ENCODE results near the gene POLR3H. TPM values are rescaled to one million over a fixed set of nuclear protein-coding genes. Genes with fewer than 3 reads are reported as not detected.

The POLR3H gene
- polyA plus RNA-seq, 3 donors: 9.4 to 19.0 (median 10.4) TPM

GRCh38 chr22:41550952-41551491 is 6.8 kb upstream of the POLR3H start:
- H3K4me3 ChIP-seq (replicated peaks in 1 of 3; ENCODE audit: low read depth in 2 of 3, low read length in 3 of 3): no peak overlapping the region
- Mint-ChIP-seq H3K9me3 (peaks cover 0 to 5% (median 0%) of the 10 kb centered on the region in 7 donors), H3K4me1 (no peaks in the 10 kb centered on the region), H3K4me3 (no peak overlapping the region), H3K27me3 (ENCODE audit: low read depth in 3 of 3) (peaks cover 11 to 15% (median 12%) of the 10 kb centered on the region in 3 donors), H3K36me3 (no peaks in the 10 kb centered on the region), H3K27ac (no peak overlapping the region)
- H2AFZ ChIP-seq (ENCODE audit: insufficient read depth, low read depth, low read length, poor library complexity, severe bottlenecking): no peak overlapping the region
- WGBS (ENCODE audit: insufficient coverage): 97% methylated on average over 11 of the region's 12 CpGs
- TF ChIP-seq, protein P1, sequence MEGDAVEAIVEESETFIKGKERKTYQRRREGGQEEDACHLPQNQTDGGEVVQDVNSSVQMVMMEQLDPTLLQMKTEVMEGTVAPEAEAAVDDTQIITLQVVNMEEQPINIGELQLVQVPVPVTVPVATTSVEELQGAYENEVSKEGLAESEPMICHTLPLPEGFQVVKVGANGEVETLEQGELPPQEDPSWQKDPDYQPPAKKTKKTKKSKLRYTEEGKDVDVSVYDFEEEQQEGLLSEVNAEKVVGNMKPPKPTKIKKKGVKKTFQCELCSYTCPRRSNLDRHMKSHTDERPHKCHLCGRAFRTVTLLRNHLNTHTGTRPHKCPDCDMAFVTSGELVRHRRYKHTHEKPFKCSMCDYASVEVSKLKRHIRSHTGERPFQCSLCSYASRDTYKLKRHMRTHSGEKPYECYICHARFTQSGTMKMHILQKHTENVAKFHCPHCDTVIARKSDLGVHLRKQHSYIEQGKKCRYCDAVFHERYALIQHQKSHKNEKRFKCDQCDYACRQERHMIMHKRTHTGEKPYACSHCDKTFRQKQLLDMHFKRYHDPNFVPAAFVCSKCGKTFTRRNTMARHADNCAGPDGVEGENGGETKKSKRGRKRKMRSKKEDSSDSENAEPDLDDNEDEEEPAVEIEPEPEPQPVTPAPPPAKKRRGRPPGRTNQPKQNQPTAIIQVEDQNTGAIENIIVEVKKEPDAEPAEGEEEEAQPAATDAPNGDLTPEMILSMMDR (IDR thresholded peaks at IDR 0.05): no peak
- no peak overlapping the region for H3K4me2 ChIP-seq (replicated peaks; ENCODE audit: extremely low read depth, low read length, poor library complexity, severe bottlenecking)
- no peaks in the 10 kb centered on the region for H3K27me3 ChIP-seq (ENCODE audit: control insufficient read depth in 2 of 2, insufficient read depth in 2 of 2, low read length in 2 of 2)
- no peaks in the 10 kb centered on the region for H3K4me1 ChIP-seq (ENCODE audit: control insufficient read depth in 1 of 2, insufficient read depth in 2 of 2, low read length in 2 of 2)
- H3K9ac ChIP-seq (ENCODE audit: insufficient read depth, low read length, poor library complexity, severe bottlenecking): no peak overlapping the region
- H3K27ac ChIP-seq (ENCODE audit: low read depth in 1 of 2, low read length in 2 of 2): no peak overlapping the region
- no peaks in the 10 kb centered on the region for H3K36me3 ChIP-seq (replicated peaks in 1 of 2; ENCODE audit: control insufficient read depth in 1 of 2, insufficient read depth in 2 of 2, low read length in 2 of 2)
- intact Hi-C loops (cut with micrococcal nuclease): no loop called here
- H4K20me1 ChIP-seq (ENCODE audit: insufficient read depth, low read length): no peaks in the 10 kb centered on the region
- no peak for DNase-seq
- no peaks in the 10 kb centered on the region for H3K79me2 ChIP-seq (ENCODE audit: insufficient read depth, low read length)
- H3K9me3 ChIP-seq (replicated peaks in 1 of 2; ENCODE audit: control insufficient read depth in 1 of 2, insufficient read depth in 1 of 2, low read length in 2 of 2): no peaks in the 10 kb centered on the region

- DNase-seq: no peak
- Histone ChIP-seq H3K4me2 (replicated peaks; ENCODE audit: extremely low read depth, low read length, poor library complexity, severe bottlenecking) (no peak overlapping the region), H3K79me2 (ENCODE audit: insufficient read depth, low read length) (peaks cover 2% of the 10 kb centered on the region), H3K4me1 (ENCODE audit: control insufficient read depth in 1 of 2, insufficient read depth in 2 of 2, low read length in 2 of 2) (peaks cover 6 to 12% of the 10 kb centered on the region in 2 donors), H3K36me3 (replicated peaks in 1 of 2; ENCODE audit: control insufficient read depth in 1 of 2, insufficient read depth in 2 of 2, low read length in 2 of 2) (no peaks in the 10 kb centered on the region), H2AFZ (ENCODE audit: insufficient read depth, low read depth, low read length, poor library complexity, severe bottlenecking) (no peak overlapping the region), H3K9ac (ENCODE audit: insufficient read depth, low read length, poor library complexity, severe bottlenecking) (no peak overlapping the region), H3K9me3 (replicated peaks in 1 of 2; ENCODE audit: control insufficient read depth in 1 of 2, insufficient read depth in 1 of 2, low read length in 2 of 2) (no peaks in the 10 kb centered on the region), H4K20me1 (ENCODE audit: insufficient read depth, low read length) (no peaks in the 10 kb centered on the region), H3K27me3 (ENCODE audit: control insufficient read depth in 2 of 2, insufficient read depth in 2 of 2, low read length in 2 of 2) (no peaks in the 10 kb centered on the region), H3K4me3 (replicated peaks in 1 of 3; ENCODE audit: low read depth in 2 of 3, low read length in 3 of 3) (no peak overlapping the region), H3K27ac (ENCODE audit: low read depth in 1 of 2, low read length in 2 of 2) (no peak overlapping the region)
- H3K27ac Mint-ChIP-seq: no peak overlapping the region
- TF ChIP-seq, protein P1 (IDR thresholded peaks at IDR 0.05): no peak
- H3K4me3 Mint-ChIP-seq: no peak overlapping the region
- H3K4me1 Mint-ChIP-seq: peaks cover 9% of the 10 kb centered on the region
- H3K36me3 Mint-ChIP-seq: no peaks in the 10 kb centered on the region
- H3K27me3 Mint-ChIP-seq (ENCODE audit: low read depth in 3 of 3): peaks cover 10 to 15% (median 12%) of the 10 kb centered on the region in 3 donors
- peaks cover 0 to 3% (median 0%) of the 10 kb centered on the region in 7 donors for H3K9me3 Mint-ChIP-seq
- intact Hi-C loops (cut with micrococcal nuclease): no loop called here
- whole genome bisulfite sequencing (ENCODE audit: insufficient coverage): 98% methylated on average over 5 of the region's 5 CpGs
These were observed 4.6 kb upstream of the POLR3H start for GRCh38 chr22:41548830-41549211.

All from CD14-positive monocyte (primary cell).